COR-L47 (cell line): Measurements from ENCODE around the gene PAGE4.

Experiments
- DNase-seq: peaks from one replicate; lab custom pipeline; 2025; lab: John Stamatoyannopoulos, UW

Gene PAGE4

DNA sequence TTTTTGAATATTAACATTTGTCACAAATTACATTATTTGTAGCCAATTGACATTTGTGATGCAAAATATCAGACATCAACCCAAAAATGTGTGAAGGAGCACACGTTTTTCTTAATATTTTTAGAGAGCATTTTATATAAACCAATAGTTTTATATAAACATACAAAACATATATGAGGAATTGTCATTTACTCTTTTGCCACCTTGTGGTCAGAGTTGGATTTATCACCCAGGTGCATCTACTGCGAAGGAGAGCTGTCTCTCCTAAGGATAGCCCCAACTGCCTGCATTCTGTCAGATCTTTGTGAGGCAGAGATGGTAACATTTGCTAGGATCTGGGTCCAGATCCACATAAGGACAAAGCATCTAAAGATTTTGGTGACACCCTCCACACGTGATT, 47.6 kb downstream of the PAGE4 start:
- peak; percentile 11 for DNase-seq

DNA sequence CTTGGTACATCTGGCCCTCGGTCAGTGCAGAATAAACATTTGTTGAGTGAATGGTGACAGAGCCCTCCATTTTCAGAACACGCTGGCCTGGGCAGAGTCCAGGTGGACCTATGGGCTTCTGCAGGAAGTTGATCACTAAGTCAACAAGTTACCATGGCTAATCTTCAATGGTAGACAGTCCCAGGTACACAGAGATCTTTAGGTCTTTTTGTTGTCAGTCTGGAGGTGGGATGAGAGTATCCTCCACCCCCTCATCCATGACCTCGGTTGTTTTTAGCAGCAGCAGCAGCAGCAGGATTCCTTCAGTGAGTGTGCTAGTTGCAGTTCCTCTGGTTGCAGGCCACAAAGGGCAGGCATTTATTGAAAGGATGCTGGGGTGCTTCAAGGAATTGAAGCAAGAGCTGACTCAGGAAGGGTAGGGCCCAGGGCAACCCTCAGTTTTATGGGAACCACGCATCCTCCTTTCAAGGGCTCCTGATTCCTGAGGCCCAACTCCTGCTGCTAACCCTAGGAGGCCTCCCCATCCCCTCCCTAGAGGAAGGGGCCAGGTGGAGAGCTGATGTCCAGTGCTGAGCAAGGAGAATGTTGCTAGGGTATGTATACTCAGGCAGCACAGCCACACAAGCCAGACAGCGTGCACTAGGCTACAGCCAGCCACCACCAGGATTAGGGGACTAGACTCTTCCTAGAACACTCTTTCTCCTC, 48.4 kb downstream of the PAGE4 start:
- DNase-seq: no peak

DNA sequence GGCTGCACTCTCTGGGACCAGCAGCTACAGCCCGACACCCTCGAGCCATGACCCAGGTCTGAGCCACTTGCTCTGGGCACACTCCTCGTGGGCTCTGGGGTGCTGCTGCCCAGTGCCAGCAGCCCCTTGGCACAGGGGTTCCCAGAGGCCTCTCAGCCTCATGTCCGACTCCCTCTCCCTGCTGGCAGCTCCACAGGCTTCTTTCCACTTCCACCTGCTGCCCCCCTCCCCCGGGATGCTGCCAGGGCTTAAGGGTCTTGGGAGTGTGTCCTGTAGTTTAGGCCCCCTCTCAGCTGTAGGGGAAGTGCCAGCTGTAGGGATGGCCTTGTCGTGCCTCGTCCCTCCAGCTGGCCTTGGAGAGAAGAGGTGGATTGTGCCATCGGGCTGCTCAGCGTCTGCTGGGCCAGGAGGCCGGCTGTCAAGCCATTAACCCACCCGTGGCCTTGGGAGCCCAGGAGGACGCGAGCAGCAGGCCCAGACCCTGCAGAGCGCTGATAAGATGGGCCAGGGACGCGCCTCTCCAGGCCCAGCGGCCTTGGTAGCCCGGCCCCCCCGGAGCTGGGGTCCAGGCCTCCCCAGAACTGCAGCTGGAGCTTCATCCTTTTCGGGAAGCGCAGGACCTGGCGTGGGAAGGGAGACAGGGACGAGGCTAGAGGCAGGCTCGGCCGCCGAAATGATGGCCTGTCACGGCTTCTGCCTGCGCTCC, 49.2 kb downstream of the PAGE4 start:
- no peak for DNase-seq

DNA sequence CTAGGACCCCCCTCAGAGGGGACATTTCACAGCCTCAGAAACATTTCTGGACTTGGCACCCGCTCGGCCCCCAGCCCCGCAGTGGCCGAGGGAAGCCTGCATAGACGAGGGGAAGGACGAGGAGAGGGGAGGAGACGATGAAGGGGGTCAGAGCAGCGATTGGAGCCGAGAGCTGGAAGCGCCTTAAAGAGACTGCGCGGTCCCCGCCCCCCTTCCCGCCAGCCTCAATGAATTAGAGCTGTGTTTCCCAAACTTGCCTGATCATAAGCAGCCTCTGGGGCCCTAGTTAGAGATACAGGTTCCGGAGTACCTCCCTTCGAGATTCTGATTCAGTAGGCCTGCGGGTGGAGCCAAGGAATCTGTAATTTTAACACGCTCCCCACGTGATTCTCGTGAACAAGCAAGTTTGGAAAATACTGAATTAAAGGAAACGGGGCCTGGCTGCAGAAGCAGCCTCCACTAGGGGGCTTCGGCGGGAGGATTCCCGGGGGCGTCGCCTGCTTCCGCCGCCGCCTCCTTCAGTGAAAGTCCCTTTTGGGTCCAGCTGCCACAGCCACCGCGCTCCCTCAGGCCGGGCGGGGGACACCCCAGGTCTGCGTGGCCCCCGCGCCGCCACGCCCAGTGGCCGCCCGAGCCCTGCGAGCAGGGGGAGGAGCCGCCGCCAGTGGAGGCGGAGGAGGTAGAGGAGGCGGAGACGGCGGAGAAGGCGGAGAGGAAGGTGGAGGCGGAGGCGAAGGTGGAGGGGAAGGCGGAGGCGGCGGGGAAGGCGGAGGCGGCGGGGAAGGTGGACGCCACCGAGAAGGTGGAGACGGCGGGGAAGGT, 49.9 kb downstream of the PAGE4 start, which contains the start of gene USP27X:
Gene USP27X, plus strand, starts transcription at position 651 of the 822 bp plus-strand sequence. CDS start 824 bp downstream, outside the sequence.
- peak; percentile 73 for DNase-seq

DNA sequence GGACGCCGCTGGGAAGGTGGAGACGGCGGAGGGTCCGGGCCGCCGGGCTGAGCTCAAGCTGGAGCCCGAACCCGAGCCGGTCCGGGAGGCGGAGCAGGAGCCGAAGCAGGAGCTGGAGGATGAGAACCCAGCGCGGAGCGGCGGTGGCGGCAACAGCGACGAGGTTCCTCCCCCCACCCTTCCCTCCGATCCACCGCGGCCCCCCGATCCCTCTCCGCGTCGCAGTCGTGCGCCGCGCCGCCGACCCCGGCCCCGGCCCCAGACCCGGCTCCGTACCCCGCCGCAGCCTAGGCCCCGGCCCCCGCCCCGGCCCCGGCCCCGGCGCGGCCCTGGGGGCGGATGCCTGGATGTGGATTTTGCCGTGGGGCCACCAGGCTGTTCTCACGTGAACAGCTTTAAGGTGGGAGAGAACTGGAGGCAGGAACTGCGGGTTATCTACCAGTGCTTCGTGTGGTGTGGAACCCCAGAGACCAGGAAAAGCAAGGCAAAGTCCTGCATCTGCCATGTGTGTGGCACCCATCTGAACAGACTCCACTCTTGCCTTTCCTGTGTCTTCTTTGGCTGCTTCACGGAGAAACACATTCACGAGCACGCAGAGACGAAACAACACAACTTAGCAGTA, 50.7 kb downstream of the PAGE4 start:
- no peak for DNase-seq

DNA sequence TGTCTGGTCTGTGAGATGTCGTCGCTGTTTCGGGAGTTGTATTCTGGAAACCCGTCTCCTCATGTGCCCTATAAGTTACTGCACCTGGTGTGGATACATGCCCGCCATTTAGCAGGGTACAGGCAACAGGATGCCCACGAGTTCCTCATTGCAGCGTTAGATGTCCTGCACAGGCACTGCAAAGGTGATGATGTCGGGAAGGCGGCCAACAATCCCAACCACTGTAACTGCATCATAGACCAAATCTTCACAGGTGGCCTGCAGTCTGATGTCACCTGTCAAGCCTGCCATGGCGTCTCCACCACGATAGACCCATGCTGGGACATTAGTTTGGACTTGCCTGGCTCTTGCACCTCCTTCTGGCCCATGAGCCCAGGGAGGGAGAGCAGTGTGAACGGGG, 51.6 kb downstream of the PAGE4 start:
- DNase-seq: no peak
